ENCODE data around the gene LCN9.

Gene LCN9

GRCh38 chr9:135681161-135681560 is 18.1 kb downstream of the LCN9 start:
- DNase-seq = no peak
- Histone ChIP-seq H3K36me3 (ENCODE audit: control insufficient read depth in 4 of 4, insufficient read depth in 4 of 4, low read length in 3 of 4) (no peaks in the 10 kb centered on the region), H3K27ac (ENCODE audit: insufficient read depth in 1 of 2, low read depth in 1 of 2, low read length in 2 of 2, poor library complexity in 1 of 2, severe bottlenecking in 2 of 2) (no peak overlapping the region), H3K27me3 (replicated peaks in 2 of 5; ENCODE audit: control insufficient read depth in 4 of 5, insufficient read depth in 5 of 5, low read length in 4 of 5) (peaks cover 0 to 22% (median 0%) of the 10 kb centered on the region in 5 experiments), H3K4me1 (ENCODE audit: control extremely low read depth in 1 of 4, control insufficient read depth in 4 of 4, insufficient read depth in 4 of 4, low read length in 3 of 4) (no peaks in the 10 kb centered on the region), H3K4me3 (ENCODE audit: control insufficient read depth in 1 of 7, extremely low read depth in 1 of 7, insufficient read depth in 4 of 7, low read depth in 2 of 7, low read length in 6 of 7) (no peak overlapping the region), H3K9me3 (ENCODE audit: control extremely low read depth in 1 of 5, control insufficient read depth in 4 of 5, insufficient read depth in 2 of 5, low read depth in 1 of 5, low read length in 4 of 5) (peaks cover 0 to 2% (median 0%) of the 10 kb centered on the region in 5 experiments)
- CTCF ChIA-PET = no interaction called here
- POLR2A ChIA-PET = no interaction called here
- 93% methylated on average over 5 of the region's 5 CpGs for WGBS (ENCODE audit: insufficient coverage)

GRCh38 chr9:135683401-135684034 is 20.4 kb downstream of the LCN9 start:
- Histone ChIP-seq H3K27me3 (replicated peaks in 2 of 5; ENCODE audit: control insufficient read depth in 4 of 5, insufficient read depth in 5 of 5, low read length in 4 of 5) (peaks cover 0 to 22% (median 0%) of the 10 kb centered on the region in 5 experiments), H3K4me1 (ENCODE audit: control extremely low read depth in 1 of 4, control insufficient read depth in 4 of 4, insufficient read depth in 4 of 4, low read length in 3 of 4) (no peaks in the 10 kb centered on the region), H3K27ac (ENCODE audit: insufficient read depth in 1 of 2, low read depth in 1 of 2, low read length in 2 of 2, poor library complexity in 1 of 2, severe bottlenecking in 2 of 2) (no peak overlapping the region), H3K36me3 (ENCODE audit: control insufficient read depth in 4 of 4, insufficient read depth in 4 of 4, low read length in 3 of 4) (no peaks in the 10 kb centered on the region), H3K4me3 (ENCODE audit: control insufficient read depth in 1 of 7, extremely low read depth in 1 of 7, insufficient read depth in 4 of 7, low read depth in 2 of 7, low read length in 6 of 7) (no peak overlapping the region), H3K9me3 (ENCODE audit: control extremely low read depth in 1 of 5, control insufficient read depth in 4 of 5, insufficient read depth in 2 of 5, low read depth in 1 of 5, low read length in 4 of 5) (peaks cover 0 to 2% (median 0%) of the 10 kb centered on the region in 5 experiments)
- 86% methylated on average over 14 of the region's 15 CpGs for WGBS (ENCODE audit: insufficient coverage)
- CTCF ChIA-PET = no interaction called here
- POLR2A ChIA-PET = no interaction called here
- no peak for DNase-seq

- Histone ChIP-seq H3K4me3 (ENCODE audit: control insufficient read depth in 1 of 7, extremely low read depth in 1 of 7, insufficient read depth in 4 of 7, low read depth in 2 of 7, low read length in 6 of 7) (no peak overlapping the region), H3K27ac (ENCODE audit: insufficient read depth in 1 of 2, low read depth in 1 of 2, low read length in 2 of 2, poor library complexity in 1 of 2, severe bottlenecking in 2 of 2) (no peak overlapping the region), H3K27me3 (replicated peaks in 2 of 5; ENCODE audit: control insufficient read depth in 4 of 5, insufficient read depth in 5 of 5, low read length in 4 of 5) (peaks cover 0 to 22% (median 2%) of the 10 kb centered on the region in 5 experiments), H3K4me1 (ENCODE audit: control extremely low read depth in 1 of 4, control insufficient read depth in 4 of 4, insufficient read depth in 4 of 4, low read length in 3 of 4) (no peaks in the 10 kb centered on the region), H3K9me3 (ENCODE audit: control extremely low read depth in 1 of 5, control insufficient read depth in 4 of 5, insufficient read depth in 2 of 5, low read depth in 1 of 5, low read length in 4 of 5) (peaks cover 0 to 2% (median 0%) of the 10 kb centered on the region in 5 experiments), H3K36me3 (ENCODE audit: control insufficient read depth in 4 of 4, insufficient read depth in 4 of 4, low read length in 3 of 4) (no peaks in the 10 kb centered on the region)
- DNase-seq = no peak
- 80% methylated on average over 9 of the region's 17 CpGs for WGBS (ENCODE audit: insufficient coverage)
- CTCF ChIA-PET = no interaction called here
- POLR2A ChIA-PET = no interaction called here
Observed at GRCh38 chr9:135684691-135685090, 21.6 kb downstream of the LCN9 start.

DNA sequence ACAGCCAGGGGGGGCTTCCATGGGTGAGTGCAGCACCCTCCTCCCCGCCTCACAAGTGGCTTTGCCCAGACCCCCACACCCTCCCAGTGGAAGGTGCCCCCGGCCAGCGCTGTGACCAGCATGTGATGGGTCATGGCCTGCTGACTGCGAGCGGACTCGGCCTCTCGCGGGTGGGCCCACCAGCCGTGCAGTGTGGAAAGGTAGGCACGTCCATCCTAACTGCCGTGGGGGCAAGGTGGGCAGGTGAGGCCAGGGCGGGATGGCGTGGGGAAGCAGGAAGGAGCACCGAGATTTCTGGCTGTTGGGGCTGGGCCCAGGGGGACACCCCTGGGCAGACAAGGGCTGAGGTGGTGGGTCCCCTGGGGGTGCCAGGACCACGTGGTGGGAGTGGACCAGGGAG is 24.1 kb downstream of the LCN9 start:
- Histone ChIP-seq H3K27me3 (replicated peaks in 2 of 5; ENCODE audit: control insufficient read depth in 4 of 5, insufficient read depth in 5 of 5, low read length in 4 of 5) (peaks cover 0 to 7% (median 2%) of the 10 kb centered on the region in 5 experiments), H3K4me1 (ENCODE audit: control extremely low read depth in 1 of 4, control insufficient read depth in 4 of 4, insufficient read depth in 4 of 4, low read length in 3 of 4) (no peaks in the 10 kb centered on the region), H3K27ac (ENCODE audit: insufficient read depth in 1 of 2, low read depth in 1 of 2, low read length in 2 of 2, poor library complexity in 1 of 2, severe bottlenecking in 2 of 2) (no peak overlapping the region), H3K4me3 (ENCODE audit: control insufficient read depth in 1 of 7, extremely low read depth in 1 of 7, insufficient read depth in 4 of 7, low read depth in 2 of 7, low read length in 6 of 7) (no peak overlapping the region), H3K36me3 (ENCODE audit: control insufficient read depth in 4 of 4, insufficient read depth in 4 of 4, low read length in 3 of 4) (no peaks in the 10 kb centered on the region), H3K9me3 (ENCODE audit: control extremely low read depth in 1 of 5, control insufficient read depth in 4 of 5, insufficient read depth in 2 of 5, low read depth in 1 of 5, low read length in 4 of 5) (no peaks in the 10 kb centered on the region)
- POLR2A ChIA-PET = no interaction called here
- WGBS (ENCODE audit: insufficient coverage) = 95% methylated on average over 15 of the region's 15 CpGs
- CTCF ChIA-PET = no interaction called here
- DNase-seq = no peak

DNA sequence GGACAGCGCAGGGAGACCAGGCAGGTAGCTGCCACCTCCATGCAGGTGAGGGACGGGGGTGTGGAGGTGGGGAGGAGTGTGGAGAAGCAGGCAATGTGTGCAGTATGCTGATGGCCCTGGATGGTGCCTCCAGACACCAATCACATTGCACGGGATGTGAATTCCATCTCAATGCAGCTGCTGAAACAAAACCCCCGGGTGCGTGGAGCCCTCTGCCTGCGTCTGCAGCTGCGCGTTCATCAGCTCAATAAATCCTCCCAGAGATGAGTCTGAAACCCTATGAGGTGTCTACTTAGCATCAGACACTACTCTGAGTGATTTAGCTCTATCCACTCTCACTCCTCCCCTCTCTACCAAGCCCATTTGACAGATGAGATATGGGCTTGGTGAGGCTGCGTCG is 25.9 kb downstream of the LCN9 start:
- H3K4me1 ChIP-seq (ENCODE audit: control extremely low read depth in 1 of 4, control insufficient read depth in 4 of 4, insufficient read depth in 4 of 4, low read length in 3 of 4) = peaks cover 0 to 2% (median 0%) of the 10 kb centered on the region in 4 experiments
- H3K4me3 ChIP-seq (ENCODE audit: control insufficient read depth in 1 of 7, extremely low read depth in 1 of 7, insufficient read depth in 4 of 7, low read depth in 2 of 7, low read length in 6 of 7) = no peak overlapping the region
- peaks cover 0 to 19% (median 2%) of the 10 kb centered on the region in 5 experiments for H3K27me3 ChIP-seq (replicated peaks in 2 of 5; ENCODE audit: control insufficient read depth in 4 of 5, insufficient read depth in 5 of 5, low read length in 4 of 5)
- no peaks in the 10 kb centered on the region for H3K9me3 ChIP-seq (ENCODE audit: control extremely low read depth in 1 of 5, control insufficient read depth in 4 of 5, insufficient read depth in 2 of 5, low read depth in 1 of 5, low read length in 4 of 5)
- H3K27ac ChIP-seq (ENCODE audit: insufficient read depth in 1 of 2, low read depth in 1 of 2, low read length in 2 of 2, poor library complexity in 1 of 2, severe bottlenecking in 2 of 2) = no peak overlapping the region
- 93% methylated on average over 7 of the region's 10 CpGs for WGBS (ENCODE audit: insufficient coverage)
- POLR2A ChIA-PET = no interaction called here
- CTCF ChIA-PET = no interaction called here
- H3K36me3 ChIP-seq (ENCODE audit: control insufficient read depth in 4 of 4, insufficient read depth in 4 of 4, low read length in 3 of 4) = no peaks in the 10 kb centered on the region
- no peak for DNase-seq

DNA sequence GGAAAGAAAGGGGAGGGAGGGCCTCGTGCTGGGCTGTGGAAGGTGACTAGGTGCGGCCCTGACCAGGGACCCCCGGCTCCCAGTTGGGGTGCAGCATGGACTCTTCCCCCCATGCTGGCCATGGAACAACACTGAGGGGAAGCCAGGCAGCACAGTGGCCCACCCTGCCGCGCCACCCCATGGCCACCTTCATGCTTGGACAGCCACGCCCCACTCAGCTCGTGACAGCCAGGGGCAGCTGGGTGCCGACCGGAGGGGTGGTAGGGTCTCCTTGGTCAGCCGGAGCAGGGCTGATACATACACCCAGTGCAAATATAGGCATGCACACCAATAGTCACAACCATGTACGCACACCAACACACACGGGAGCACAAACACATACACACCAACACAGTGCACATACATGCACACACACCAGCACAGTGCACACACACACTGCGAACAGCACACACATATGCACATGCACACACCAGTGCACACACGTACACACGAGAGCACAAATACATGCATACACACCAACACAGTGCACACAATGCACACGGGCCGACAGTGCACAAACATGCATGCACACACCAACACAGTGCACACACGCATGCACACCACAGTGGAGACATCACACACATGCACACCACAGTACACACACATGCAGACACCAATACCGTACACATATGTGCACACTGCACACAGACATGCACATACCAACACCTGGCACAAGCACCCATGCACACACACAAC is 27.9 kb downstream of the LCN9 start:
- CTCF ChIA-PET = no interaction called here
- 93% methylated on average over 17 of the region's 19 CpGs for WGBS (ENCODE audit: insufficient coverage)

GRCh38 chr9:135692410-135692809 is 29.3 kb downstream of the LCN9 start:
- H3K4me1 ChIP-seq (ENCODE audit: control extremely low read depth in 1 of 4, control insufficient read depth in 4 of 4, insufficient read depth in 4 of 4, low read length in 3 of 4) = peaks cover 0 to 2% (median 0%) of the 10 kb centered on the region in 4 experiments
- no peaks in the 10 kb centered on the region for H3K36me3 ChIP-seq (ENCODE audit: control insufficient read depth in 4 of 4, insufficient read depth in 4 of 4, low read length in 3 of 4)
- H3K4me3 ChIP-seq (ENCODE audit: control insufficient read depth in 1 of 7, extremely low read depth in 1 of 7, insufficient read depth in 4 of 7, low read depth in 2 of 7, low read length in 6 of 7) = no peak overlapping the region
- ChIA-PET POLR2A (no interaction called here), CTCF (no interaction called here)
- WGBS (ENCODE audit: insufficient coverage) = 97% methylated on average over 7 of the region's 11 CpGs
- peaks cover 0 to 41% (median 5%) of the 10 kb centered on the region in 5 experiments for H3K27me3 ChIP-seq (replicated peaks in 2 of 5; ENCODE audit: control insufficient read depth in 4 of 5, insufficient read depth in 5 of 5, low read length in 4 of 5)
- DNase-seq = no peak
- no peak overlapping the region for H3K27ac ChIP-seq (ENCODE audit: insufficient read depth in 1 of 2, low read depth in 1 of 2, low read length in 2 of 2, poor library complexity in 1 of 2, severe bottlenecking in 2 of 2)
- no peaks in the 10 kb centered on the region for H3K9me3 ChIP-seq (ENCODE audit: control extremely low read depth in 1 of 5, control insufficient read depth in 4 of 5, insufficient read depth in 2 of 5, low read depth in 1 of 5, low read length in 4 of 5)

More for the DNA sequence above, 27.9 kb downstream of the LCN9 start:
- H3K27me3 ChIP-seq (replicated peaks in 2 of 5; ENCODE audit: control insufficient read depth in 4 of 5, insufficient read depth in 5 of 5, low read length in 4 of 5) = peaks cover 0 to 30% (median 5%) of the 10 kb centered on the region in 5 experiments
- no peaks in the 10 kb centered on the region for H3K36me3 ChIP-seq (ENCODE audit: control insufficient read depth in 4 of 4, insufficient read depth in 4 of 4, low read length in 3 of 4)
- no peak overlapping the region for H3K27ac ChIP-seq (ENCODE audit: insufficient read depth in 1 of 2, low read depth in 1 of 2, low read length in 2 of 2, poor library complexity in 1 of 2, severe bottlenecking in 2 of 2)
- no peak for DNase-seq
- no peak overlapping the region for H3K4me3 ChIP-seq (ENCODE audit: control insufficient read depth in 1 of 7, extremely low read depth in 1 of 7, insufficient read depth in 4 of 7, low read depth in 2 of 7, low read length in 6 of 7)
- peaks cover 0 to 2% (median 0%) of the 10 kb centered on the region in 4 experiments for H3K4me1 ChIP-seq (ENCODE audit: control extremely low read depth in 1 of 4, control insufficient read depth in 4 of 4, insufficient read depth in 4 of 4, low read length in 3 of 4)
- H3K9me3 ChIP-seq (ENCODE audit: control extremely low read depth in 1 of 5, control insufficient read depth in 4 of 5, insufficient read depth in 2 of 5, low read depth in 1 of 5, low read length in 4 of 5) = no peaks in the 10 kb centered on the region
- POLR2A ChIA-PET = no interaction called here

Data from common myeloid progenitor, CD34-positive (primary cell).